HCT116 (cell line): ENCODE measurements around the gene GABRB3. TPM values are rescaled to one million over a fixed set of nuclear protein-coding genes. Genes with fewer than 3 reads are reported as not detected.

Experiments
- ATAC-seq: fragments of 200-7000 bp; cut with Tn5 transposase; 2 replicates; pipeline ENCODE4 v1.9.1; 2020; ENCODE audit warnings: mild to moderate bottlenecking, moderate library complexity
- BruUV-seq: library from RNA; stranded (reverse); fragments of 400-500 nt; replicated peaks from 2 replicates; lab custom pipeline; 2021; lab: Mats Ljungman, UMichigan
- CTCF ChIA-PET: fragments of 300-600 bp; sonication (Branson Sonifier 250); formaldehyde crosslinking; loops from one replicate; lab custom pipeline; 2021; ENCODE audit warnings: antibody characterized with exemption; lab: Charles Lee
- POLR2A ChIA-PET: fragments of 300-600, 350-600 bp; sonication (Branson Sonifier 250); formaldehyde crosslinking; loops from one replicate; lab custom pipeline; 2021; ENCODE audit warnings: antibody characterized with exemption; lab: Charles Lee
- RAD21 ChIA-PET, 2 experiments: fragments of 300-600 bp; sonication (Branson Sonifier 250); formaldehyde crosslinking; loops; one replicate each; lab custom pipeline; 2023; ENCODE audit warnings: low total read pairs in 2 of 2; ENCODE audit not compliant: uncharacterized antibody in 2 of 2, unreplicated experiment in 2 of 2, low non-redundant PET in 1 of 2; lab: Charles Lee
- DNase-seq: peaks from one replicate; pipeline ENCODE4 v3.0.0-alpha.2; 2010; ENCODE audit warnings: low read depth, low spot score
- H2AFZ ChIP-seq: fragments of 200-600 bp; shearing (Covaris generic), sonication (generic); 2 replicates; pipeline ENCODE4 v1.6.1; 2017; ENCODE audit warnings: low read depth, mixed run types, mixed read lengths, antibody characterized with exemption, low read length; ENCODE audit not compliant: poor library complexity, severe bottlenecking
- H3K27ac ChIP-seq: 2 replicates; pipeline ENCODE4 v1.5.1; 2012; ENCODE audit warnings: low read depth, low read length
- H3K27me3 ChIP-seq: fragments of 200-600 bp; sonication (generic); 2 replicates; pipeline ENCODE4 v1.6.1; 2016; ENCODE audit warnings: mixed run types, low read length, mixed read lengths; ENCODE audit not compliant: insufficient read depth
- H3K36me3 ChIP-seq, 2 experiments: fragments of 200-500 bp in 1 of 2; fragments of 200-600 bp in 1 of 2; sonication (Bioruptor generic) in 1 of 2; sonication (generic) in 1 of 2; 2 replicates each; pipeline versions ENCODE4 v1.5.1 to v1.6.1; 2014 to 2016; ENCODE audit warnings: low read length in 2 of 2, inconsistent platforms in 1 of 2, mixed read lengths in 1 of 2, mixed run types in 1 of 2; ENCODE audit not compliant: insufficient read depth in 2 of 2, control insufficient read depth in 1 of 2
- H3K4me1 ChIP-seq, 2 experiments: fragments of 200-600 bp in 1 of 2; sonication (generic) in 1 of 2; 2 replicates each; pipeline versions ENCODE4 v1.5.1 to v1.6.1; 2012 to 2017; ENCODE audit warnings: low read length in 2 of 2, inconsistent platforms in 1 of 2, mild to moderate bottlenecking in 1 of 2, mixed read lengths in 1 of 2, mixed run types in 1 of 2, moderate library complexity in 1 of 2; ENCODE audit not compliant: insufficient read depth in 2 of 2, control insufficient read depth in 1 of 2
- H3K4me2 ChIP-seq: fragments of 200-600 bp; sonication (generic); 2 replicates; pipeline ENCODE4 v1.6.1; 2017; ENCODE audit warnings: mixed run types, low read length, mixed read lengths
- H3K4me3 ChIP-seq, 2 experiments: fragments of 200-600 bp in 1 of 2; sonication (generic) in 1 of 2; replicated peaks in 1 of 2; 2 replicates each; pipeline ENCODE4 v1.5.1; 2011 to 2016; ENCODE audit warnings: low read length in 2 of 2, control low read depth in 1 of 2, low read depth in 1 of 2, mild to moderate bottlenecking in 1 of 2, mixed read lengths in 1 of 2, mixed run types in 1 of 2
- H3K79me2 ChIP-seq: fragments of 200-600 bp; sonication (generic); 2 replicates; pipeline ENCODE4 v1.6.1; 2017; ENCODE audit warnings: mild to moderate bottlenecking, mixed run types, low read length, moderate library complexity, mixed read lengths; ENCODE audit not compliant: insufficient read depth
- H3K9ac ChIP-seq: fragments of 200-600 bp; sonication (generic); 2 replicates; pipeline ENCODE4 v1.6.1; 2016; ENCODE audit warnings: low read length, mixed read lengths
- H3K9me2 ChIP-seq: fragments of 200-600 bp; sonication (generic), shearing (Covaris generic); 2 replicates; pipeline ENCODE4 v1.6.1; 2017; ENCODE audit warnings: mixed run types, mild to moderate bottlenecking, moderate library complexity; ENCODE audit not compliant: insufficient read depth
- H3K9me3 ChIP-seq, 2 experiments: fragments of 200-500 bp in 1 of 2; fragments of 200-600 bp in 1 of 2; sonication (Bioruptor generic) in 1 of 2; sonication (generic) in 1 of 2; 2 replicates each; pipeline ENCODE4 v1.6.1; 2014 to 2017; ENCODE audit warnings: low read length in 2 of 2, mixed read lengths in 2 of 2, inconsistent platforms in 1 of 2, low read depth in 1 of 2, mild to moderate bottlenecking in 1 of 2, mixed run types in 1 of 2, moderate library complexity in 1 of 2; ENCODE audit not compliant: control insufficient read depth in 1 of 2, insufficient read depth in 1 of 2
- H4K20me1 ChIP-seq: fragments of 200-600 bp; sonication (generic), shearing (Covaris generic); 2 replicates; pipeline ENCODE4 v1.6.1; 2017; ENCODE audit warnings: mixed run types, mild to moderate bottlenecking, moderate library complexity; ENCODE audit not compliant: insufficient read depth
- ELF1 ChIP-seq: IDR thresholded peaks from 2 replicates; pipeline ENCODE4 v1.6.1; 2012; ENCODE audit warnings: low read depth, borderline replicate concordance
- EZH2 ChIP-seq: fragments of 200-600 bp; sonication (generic); IDR thresholded peaks from 2 replicates; pipeline ENCODE4 v1.6.1; 2017; ENCODE audit warnings: antibody characterized with exemption, mixed run types
- EZH2phosphoT487 ChIP-seq: fragments of 200-600 bp; IDR thresholded peaks from 2 replicates; pipeline ENCODE4 v1.6.1; 2018; ENCODE audit warnings: antibody characterized with exemption, borderline replicate concordance
- FOSL1 ChIP-seq: IDR thresholded peaks from 2 replicates; pipeline ENCODE4 v1.6.1; 2012; ENCODE audit warnings: low read depth
- JUND ChIP-seq: IDR thresholded peaks from 2 replicates; pipeline ENCODE4 v1.6.1; 2012
- POLR2A ChIP-seq: IDR thresholded peaks from 2 replicates; pipeline ENCODE4 v1.7.0; 2011; ENCODE audit warnings: borderline replicate concordance; ENCODE audit not compliant: insufficient read depth, insufficient read length; ENCODE audit errors: extremely low read depth
- RAD21 ChIP-seq: IDR thresholded peaks from 2 replicates; pipeline ENCODE4 v1.6.1; 2012; ENCODE audit warnings: low read depth, mild to moderate bottlenecking
- REST ChIP-seq: IDR thresholded peaks from 2 replicates; pipeline ENCODE4 v1.6.1; 2012; ENCODE audit warnings: low read depth
- intact Hi-C: fragments of 100-400 bp; cut with micrococcal nuclease; formaldehyde crosslinking; loops from 2 replicates; pipeline ENCODE4 v1.10.0; 2022
- total RNA-seq: library from RNA; stranded (reverse); gene quantifications from one replicate; pipeline ENCODE4 v1.2.1, GENCODE V29; 2021; ENCODE audit not compliant: unreplicated experiment

The GABRB3 gene
- total RNA-seq, 1 experiment from 2014 or later, result 0.52 TPM

DNA sequence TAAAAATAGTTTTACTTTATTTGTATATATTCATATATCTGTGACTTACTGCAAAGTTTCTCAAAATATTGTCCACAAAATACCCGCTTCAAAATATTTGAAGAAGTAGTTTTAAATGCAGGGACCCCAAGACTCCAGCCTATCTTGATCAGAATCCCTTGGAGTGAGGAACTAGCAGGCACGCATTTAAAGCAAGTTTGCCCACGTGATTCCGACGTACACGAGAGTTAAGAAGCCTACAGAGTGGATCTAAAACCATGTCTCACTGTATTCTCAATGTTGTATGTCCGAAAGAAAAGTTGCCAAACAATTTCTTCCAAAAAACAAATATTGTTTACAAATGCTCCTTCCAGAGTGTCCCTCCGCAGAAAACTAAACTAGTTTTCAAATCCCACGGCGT is 1.7 kb downstream of the GABRB3 start:
- no peaks in the 10 kb centered on the region for H3K9me2 ChIP-seq

More for the DNA sequence above, 1.7 kb downstream of the GABRB3 start:
- no peaks in the 10 kb centered on the region; the same call in 1 of the 2 replicates for H4K20me1 ChIP-seq
- H3K4me2 ChIP-seq, result no peak overlapping the region
- peaks cover 11 to 36% of the 10 kb centered on the region in 2 experiments; a peak in 2 of 4 replicates for H3K9me3 ChIP-seq
- no peak for ATAC-seq
- ChIA-PET POLR2A (no interaction called here), RAD21 (no interaction called here), CTCF (no interaction called here)
- H3K27me3 ChIP-seq, result no peaks in the 10 kb centered on the region
- no peaks in the 10 kb centered on the region for H3K4me1 ChIP-seq
- H3K27ac ChIP-seq, result no peak overlapping the region
- intact Hi-C loops, result no loop called here
- no peak overlapping the region for H3K9ac ChIP-seq
- BruUV-seq, result no TSS peak
- H2AFZ ChIP-seq, result no peak overlapping the region
- TF ChIP-seq EZH2, result no peak
- no peak for TF ChIP-seq FOSL1
- no peak for TF ChIP-seq RAD21
- no peak for TF ChIP-seq JUND
- TF ChIP-seq POLR2A, result no peak
- no peak for TF ChIP-seq ELF1
- TF ChIP-seq REST, result no peak
- no peak for TF ChIP-seq EZH2phosphoT487
- TF ChIP-seq, all 23 proteins: peak for 0
- Histone ChIP-seq H3K79me2 (no peaks in the 10 kb centered on the region), H3K4me3 (no peak overlapping the region), H3K36me3 (no peaks in the 10 kb centered on the region)
- DNase-seq, result no peak
